GM23338 (cell line): ENCODE measurements around the gene SLN. TPM values are rescaled to one million over a fixed set of nuclear protein-coding genes. Genes with fewer than 3 reads are reported as not detected.

ENCODE experiments used
- ATAC-seq: fragments of 200-7000 bp; cut with Tn5 transposase; 3 replicates; pipeline ENCODE4 v1.9.1; 2020
- DNase-seq: peaks from one replicate; pipeline ENCODE4 v3.0.0-alpha.2; 2015; ENCODE audit warnings: low spot score
- H2AFZ ChIP-seq: fragments of 200-600 bp; sonication (generic); 2 replicates; pipeline ENCODE4 v1.8.0; 2016; ENCODE audit warnings: antibody characterized with exemption, mild to moderate bottlenecking, moderate library complexity
- H3F3A ChIP-seq: fragments of 200-600 bp; sonication (generic); replicated peaks from 2 replicates; pipeline ENCODE4 v1.8.0; 2017; ENCODE audit warnings: antibody characterized with exemption, mixed run types, low read depth
- H3K27ac ChIP-seq: fragments of 200-600 bp; sonication (generic); 2 replicates; pipeline ENCODE4 v1.6.1; 2016; ENCODE audit warnings: low read depth
- H3K27me3 ChIP-seq: fragments of 200-600 bp; sonication (generic); 2 replicates; pipeline ENCODE4 v1.8.0; 2016; ENCODE audit warnings: mild to moderate bottlenecking, mixed run types, moderate library complexity; ENCODE audit not compliant: insufficient read depth
- H3K36me3 ChIP-seq: fragments of 200-600 bp; sonication (generic); 2 replicates; pipeline ENCODE4 v1.8.0; 2016; ENCODE audit warnings: mild to moderate bottlenecking; ENCODE audit not compliant: insufficient read depth
- H3K4me1 ChIP-seq: fragments of 200-600 bp; sonication (generic); 2 replicates; pipeline ENCODE4 v1.8.0; 2016; ENCODE audit warnings: mild to moderate bottlenecking, moderate library complexity; ENCODE audit not compliant: insufficient read depth
- H3K4me2 ChIP-seq: fragments of 200-600 bp; sonication (generic); 2 replicates; pipeline ENCODE4 v1.7.1; 2017; ENCODE audit warnings: mixed run types
- H3K4me3 ChIP-seq: fragments of 200-600 bp; sonication (generic); 2 replicates; pipeline ENCODE4 v1.6.1; 2016; ENCODE audit warnings: mixed run types
- H3K79me2 ChIP-seq: fragments of 200-600 bp; sonication (generic); replicated peaks from 2 replicates; pipeline ENCODE4 v1.8.0; 2017; ENCODE audit warnings: mild to moderate bottlenecking; ENCODE audit not compliant: insufficient read depth
- H3K9me2 ChIP-seq: fragments of 200-600 bp; sonication (generic); 2 replicates; pipeline ENCODE4 v1.8.0; 2017; ENCODE audit not compliant: insufficient read depth
- H4K20me1 ChIP-seq: fragments of 200-600 bp; sonication (generic); replicated peaks from 2 replicates; pipeline ENCODE4 v1.8.0; 2017; ENCODE audit warnings: mild to moderate bottlenecking; ENCODE audit not compliant: insufficient read depth
- H3K27ac Mint-ChIP-seq: 2 replicates; pipeline ENCODE4 v1.8.0; 2020; ENCODE audit warnings: inconsistent platforms, mild to moderate bottlenecking, moderate library complexity, mixed read lengths
- H3K27me3 Mint-ChIP-seq: 3 replicates; pipeline ENCODE4 v1.8.0; 2022; ENCODE audit warnings: low read depth, mild to moderate bottlenecking, moderate library complexity, mixed read lengths, inconsistent platforms; ENCODE audit not compliant: insufficient read depth, poor library complexity
- H3K36me3 Mint-ChIP-seq: 3 replicates; pipeline ENCODE4 v1.8.0; 2021; ENCODE audit warnings: low read depth, mild to moderate bottlenecking, inconsistent platforms, moderate library complexity, mixed read lengths
- H3K4me1 Mint-ChIP-seq: 3 replicates; pipeline ENCODE4 v1.8.0; 2020; ENCODE audit warnings: mild to moderate bottlenecking, inconsistent platforms, mixed read lengths
- H3K4me3 Mint-ChIP-seq: 3 replicates; pipeline ENCODE4 v1.8.0; 2021; ENCODE audit warnings: moderate library complexity, mild to moderate bottlenecking, inconsistent platforms, mixed read lengths
- H3K9me3 Mint-ChIP-seq: 3 replicates; pipeline ENCODE4 v1.8.0; 2020; ENCODE audit warnings: moderate library complexity, mild to moderate bottlenecking, inconsistent platforms, mixed read lengths
- EZH2phosphoT487 ChIP-seq: fragments of 200-600 bp; sonication (generic); IDR thresholded peaks from one replicate; pipeline ENCODE4 v1.8.1; 2018; ENCODE audit warnings: antibody characterized with exemption; ENCODE audit not compliant: unreplicated experiment
- STAT1 ChIP-seq: IDR thresholded peaks from one replicate; pipeline ENCODE4 v1.6.1; 2016; ENCODE audit warnings: antibody characterized with exemption; ENCODE audit not compliant: unreplicated experiment
- ZNF114 ChIP-seq: fragments of 250-450 bp; sonication (Bioruptor Pico); IDR thresholded peaks from 2 replicates; pipeline ENCODE4 v1.5.0; 2020; ENCODE audit warnings: mild to moderate bottlenecking, moderate library complexity
- ZNF331 ChIP-seq: fragments of 250-450 bp; sonication (Bioruptor Pico); IDR thresholded peaks from 2 replicates; pipeline ENCODE4 v1.5.0; 2020; ENCODE audit warnings: low read depth, mild to moderate bottlenecking, moderate library complexity
- polyA plus RNA-seq: library from polyadenylated mRNA; unstranded; fragments of >200 nt; fragmentation: Nextera tagmentation; extraction: Ambion mirVana; gene quantifications from 2 replicates; pipeline ENCODE4 v1.2.1, GENCODE V29; 2016
- total RNA-seq: library from RNA; depleted of rRNA; stranded (reverse); fragments of >200 nt; shearing (Covaris generic); gene quantifications from 2 replicates; pipeline ENCODE4 v1.2.3, GENCODE V29; 2014
- TF ChIP-seq, protein P1 (sequence below): fragments of 250-450 bp; sonication (Bioruptor Pico); IDR thresholded peaks from 2 replicates; pipeline ENCODE4 v1.5.0; 2020; ENCODE audit warnings: mild to moderate bottlenecking, moderate library complexity
- TF ChIP-seq, protein P2 (sequence below), 2 experiments: fragments of 200-600 bp in 1 of 2; sonication (generic) in 1 of 2; conservative IDR thresholded peaks; 2 replicates each; pipeline versions ENCODE4 v1.5.1 to v1.6.1; 2016 to 2017; ENCODE audit warnings: antibody characterized with exemption in 2 of 2, low read depth in 2 of 2, mild to moderate bottlenecking in 2 of 2, moderate library complexity in 1 of 2

Gene SLN
- total and polyA plus RNA-seq, 2 experiments from 2014 or later: not detected

DNA sequence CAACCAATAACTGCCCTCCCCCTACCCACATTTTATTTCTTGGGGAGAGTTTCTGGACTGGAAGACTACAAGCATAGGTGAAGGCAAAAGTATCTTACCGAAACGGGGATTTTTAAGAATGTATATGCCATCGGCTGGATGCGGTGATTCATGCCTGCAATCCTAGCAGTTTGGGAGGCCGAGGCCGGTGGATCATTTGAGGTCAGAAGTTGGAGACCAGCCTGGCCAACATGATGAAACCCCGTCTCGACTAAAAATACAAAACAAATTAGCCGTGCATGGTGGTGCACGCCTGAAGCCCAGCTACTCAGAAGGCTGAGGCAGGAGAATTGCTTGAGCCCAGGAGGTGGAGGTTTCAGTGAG, 20.8 kb upstream of the SLN start:
- DNase-seq: no peak
- H3K27me3 Mint-ChIP-seq: no peaks in the 10 kb centered on the region
- TF ChIP-seq ZNF114 (no peak), ZNF331 (no peak), EZH2phosphoT487 (no peak), STAT1 (no peak)
- TF ChIP-seq, protein P1, sequence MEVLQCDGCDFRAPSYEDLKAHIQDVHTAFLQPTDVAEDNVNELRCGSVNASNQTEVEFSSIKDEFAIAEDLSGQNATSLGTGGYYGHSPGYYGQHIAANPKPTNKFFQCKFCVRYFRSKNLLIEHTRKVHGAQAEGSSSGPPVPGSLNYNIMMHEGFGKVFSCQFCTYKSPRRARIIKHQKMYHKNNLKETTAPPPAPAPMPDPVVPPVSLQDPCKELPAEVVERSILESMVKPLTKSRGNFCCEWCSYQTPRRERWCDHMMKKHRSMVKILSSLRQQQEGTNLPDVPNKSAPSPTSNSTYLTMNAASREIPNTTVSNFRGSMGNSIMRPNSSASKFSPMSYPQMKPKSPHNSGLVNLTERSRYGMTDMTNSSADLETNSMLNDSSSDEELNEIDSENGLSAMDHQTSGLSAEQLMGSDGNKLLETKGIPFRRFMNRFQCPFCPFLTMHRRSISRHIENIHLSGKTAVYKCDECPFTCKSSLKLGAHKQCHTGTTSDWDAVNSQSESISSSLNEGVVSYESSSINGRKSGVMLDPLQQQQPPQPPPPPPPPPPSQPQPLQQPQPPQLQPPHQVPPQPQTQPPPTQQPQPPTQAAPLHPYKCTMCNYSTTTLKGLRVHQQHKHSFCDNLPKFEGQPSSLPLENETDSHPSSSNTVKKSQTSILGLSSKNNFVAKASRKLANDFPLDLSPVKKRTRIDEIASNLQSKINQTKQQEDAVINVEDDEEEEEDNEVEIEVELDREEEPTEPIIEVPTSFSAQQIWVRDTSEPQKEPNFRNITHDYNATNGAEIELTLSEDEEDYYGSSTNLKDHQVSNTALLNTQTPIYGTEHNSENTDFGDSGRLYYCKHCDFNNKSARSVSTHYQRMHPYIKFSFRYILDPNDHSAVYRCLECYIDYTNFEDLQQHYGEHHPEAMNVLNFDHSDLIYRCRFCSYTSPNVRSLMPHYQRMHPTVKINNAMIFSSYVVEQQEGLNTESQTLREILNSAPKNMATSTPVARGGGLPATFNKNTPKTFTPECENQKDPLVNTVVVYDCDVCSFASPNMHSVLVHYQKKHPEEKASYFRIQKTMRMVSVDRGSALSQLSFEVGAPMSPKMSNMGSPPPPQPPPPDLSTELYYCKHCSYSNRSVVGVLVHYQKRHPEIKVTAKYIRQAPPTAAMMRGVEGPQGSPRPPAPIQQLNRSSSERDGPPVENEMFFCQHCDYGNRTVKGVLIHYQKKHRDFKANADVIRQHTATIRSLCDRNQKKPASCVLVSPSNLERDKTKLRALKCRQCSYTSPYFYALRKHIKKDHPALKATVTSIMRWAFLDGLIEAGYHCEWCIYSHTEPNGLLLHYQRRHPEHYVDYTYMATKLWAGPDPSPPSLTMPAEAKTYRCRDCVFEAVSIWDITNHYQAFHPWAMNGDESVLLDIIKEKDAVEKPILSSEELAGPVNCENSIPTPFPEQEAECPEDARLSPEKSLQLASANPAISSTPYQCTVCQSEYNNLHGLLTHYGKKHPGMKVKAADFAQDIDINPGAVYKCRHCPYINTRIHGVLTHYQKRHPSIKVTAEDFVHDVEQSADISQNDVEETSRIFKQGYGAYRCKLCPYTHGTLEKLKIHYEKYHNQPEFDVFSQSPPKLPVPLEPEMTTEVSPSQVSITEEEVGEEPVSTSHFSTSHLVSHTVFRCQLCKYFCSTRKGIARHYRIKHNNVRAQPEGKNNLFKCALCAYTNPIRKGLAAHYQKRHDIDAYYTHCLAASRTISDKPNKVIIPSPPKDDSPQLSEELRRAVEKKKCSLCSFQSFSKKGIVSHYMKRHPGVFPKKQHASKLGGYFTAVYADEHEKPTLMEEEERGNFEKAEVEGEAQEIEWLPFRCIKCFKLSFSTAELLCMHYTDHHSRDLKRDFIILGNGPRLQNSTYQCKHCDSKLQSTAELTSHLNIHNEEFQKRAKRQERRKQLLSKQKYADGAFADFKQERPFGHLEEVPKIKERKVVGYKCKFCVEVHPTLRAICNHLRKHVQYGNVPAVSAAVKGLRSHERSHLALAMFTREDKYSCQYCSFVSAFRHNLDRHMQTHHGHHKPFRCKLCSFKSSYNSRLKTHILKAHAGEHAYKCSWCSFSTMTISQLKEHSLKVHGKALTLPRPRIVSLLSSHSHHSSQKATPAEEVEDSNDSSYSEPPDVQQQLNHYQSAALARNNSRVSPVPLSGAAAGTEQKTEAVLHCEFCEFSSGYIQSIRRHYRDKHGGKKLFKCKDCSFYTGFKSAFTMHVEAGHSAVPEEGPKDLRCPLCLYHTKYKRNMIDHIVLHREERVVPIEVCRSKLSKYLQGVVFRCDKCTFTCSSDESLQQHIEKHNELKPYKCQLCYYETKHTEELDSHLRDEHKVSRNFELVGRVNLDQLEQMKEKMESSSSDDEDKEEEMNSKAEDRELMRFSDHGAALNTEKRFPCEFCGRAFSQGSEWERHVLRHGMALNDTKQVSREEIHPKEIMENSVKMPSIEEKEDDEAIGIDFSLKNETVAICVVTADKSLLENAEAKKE: no peak
- TF ChIP-seq, protein P2, sequence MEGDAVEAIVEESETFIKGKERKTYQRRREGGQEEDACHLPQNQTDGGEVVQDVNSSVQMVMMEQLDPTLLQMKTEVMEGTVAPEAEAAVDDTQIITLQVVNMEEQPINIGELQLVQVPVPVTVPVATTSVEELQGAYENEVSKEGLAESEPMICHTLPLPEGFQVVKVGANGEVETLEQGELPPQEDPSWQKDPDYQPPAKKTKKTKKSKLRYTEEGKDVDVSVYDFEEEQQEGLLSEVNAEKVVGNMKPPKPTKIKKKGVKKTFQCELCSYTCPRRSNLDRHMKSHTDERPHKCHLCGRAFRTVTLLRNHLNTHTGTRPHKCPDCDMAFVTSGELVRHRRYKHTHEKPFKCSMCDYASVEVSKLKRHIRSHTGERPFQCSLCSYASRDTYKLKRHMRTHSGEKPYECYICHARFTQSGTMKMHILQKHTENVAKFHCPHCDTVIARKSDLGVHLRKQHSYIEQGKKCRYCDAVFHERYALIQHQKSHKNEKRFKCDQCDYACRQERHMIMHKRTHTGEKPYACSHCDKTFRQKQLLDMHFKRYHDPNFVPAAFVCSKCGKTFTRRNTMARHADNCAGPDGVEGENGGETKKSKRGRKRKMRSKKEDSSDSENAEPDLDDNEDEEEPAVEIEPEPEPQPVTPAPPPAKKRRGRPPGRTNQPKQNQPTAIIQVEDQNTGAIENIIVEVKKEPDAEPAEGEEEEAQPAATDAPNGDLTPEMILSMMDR (conservative IDR thresholded peaks at IDR 0.05; ENCODE audit: low read depth in 2 of 2): no peak
- no peaks in the 10 kb centered on the region for H3K4me1 ChIP-seq
- no peak for ATAC-seq
- H3K4me1 Mint-ChIP-seq: no peaks in the 10 kb centered on the region
- no peaks in the 10 kb centered on the region for H3K36me3 Mint-ChIP-seq
- no peaks in the 10 kb centered on the region for H3K27me3 ChIP-seq
- no peak overlapping the region for H3K27ac ChIP-seq
- no peaks in the 10 kb centered on the region for H4K20me1 ChIP-seq
- no peak overlapping the region for H3K4me3 Mint-ChIP-seq
- no peak overlapping the region for H3K4me3 ChIP-seq
- H2AFZ ChIP-seq: peak overlapping the region; percentile 81; the same call in 1 of the 2 replicates
- H3K9me2 ChIP-seq: no peaks in the 10 kb centered on the region
- no peaks in the 10 kb centered on the region for H3K79me2 ChIP-seq
- no peaks in the 10 kb centered on the region for H3K36me3 ChIP-seq
- no peaks in the 10 kb centered on the region for H3F3A ChIP-seq
- no peaks in the 10 kb centered on the region for H3K9me3 Mint-ChIP-seq
- H3K4me2 ChIP-seq: no peak overlapping the region
- no peak overlapping the region for H3K27ac Mint-ChIP-seq
